Activated CD4-positive, alpha-beta T cell treated with anti-CD3 and anti-CD28 coated beads, Interleukin-10, Interleukin-2, amounts not matched to agents 100 ng/mL and 50 ng/mL, durations not matched to agents 16 hours and 8 hours (primary cell): ENCODE results near the gene MIA.
"Not testable (repeated sequence)": the region's sequence is repeated elsewhere in the genome, so short reads cannot be mapped to it uniquely, and the experiment has no call there.

Experiments
- DNase-seq: peaks from one replicate; pipeline ENCODE4 v3.0.0-alpha.2; 2020

The MIA gene

DNA sequence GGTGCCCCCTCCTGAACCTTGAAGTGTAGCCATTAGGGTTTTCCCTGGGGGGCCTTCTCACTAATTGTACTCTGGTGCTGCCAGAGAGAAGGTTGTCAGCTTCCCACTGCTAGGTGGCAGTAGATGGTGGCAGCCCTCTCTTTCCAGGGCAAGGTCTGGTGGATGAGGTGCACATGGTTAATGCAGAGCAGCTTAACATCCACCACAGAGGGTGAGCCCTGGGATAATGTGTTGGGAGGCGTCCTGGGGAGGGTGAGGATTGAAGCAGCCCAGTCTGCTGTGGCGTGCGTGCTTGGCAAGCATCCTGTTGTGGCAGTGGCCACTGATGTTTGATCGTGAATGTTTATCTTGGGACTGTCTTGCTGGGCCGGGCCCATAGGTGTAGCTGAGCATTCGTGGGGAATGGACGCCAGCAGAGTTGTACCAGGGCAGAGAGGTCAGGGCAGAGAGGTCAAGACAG is 29.5 kb downstream of the MIA start:
- no peak for DNase-seq

GRCh38 chr19:40805258-40805868 is 30.0 kb downstream of the MIA start:
- DNase-seq, result peak; percentile 43

- peak; percentile 90 for DNase-seq
Observed at GRCh38 chr19:40806423-40807146, 31.3 kb downstream of the MIA start.

DNA sequence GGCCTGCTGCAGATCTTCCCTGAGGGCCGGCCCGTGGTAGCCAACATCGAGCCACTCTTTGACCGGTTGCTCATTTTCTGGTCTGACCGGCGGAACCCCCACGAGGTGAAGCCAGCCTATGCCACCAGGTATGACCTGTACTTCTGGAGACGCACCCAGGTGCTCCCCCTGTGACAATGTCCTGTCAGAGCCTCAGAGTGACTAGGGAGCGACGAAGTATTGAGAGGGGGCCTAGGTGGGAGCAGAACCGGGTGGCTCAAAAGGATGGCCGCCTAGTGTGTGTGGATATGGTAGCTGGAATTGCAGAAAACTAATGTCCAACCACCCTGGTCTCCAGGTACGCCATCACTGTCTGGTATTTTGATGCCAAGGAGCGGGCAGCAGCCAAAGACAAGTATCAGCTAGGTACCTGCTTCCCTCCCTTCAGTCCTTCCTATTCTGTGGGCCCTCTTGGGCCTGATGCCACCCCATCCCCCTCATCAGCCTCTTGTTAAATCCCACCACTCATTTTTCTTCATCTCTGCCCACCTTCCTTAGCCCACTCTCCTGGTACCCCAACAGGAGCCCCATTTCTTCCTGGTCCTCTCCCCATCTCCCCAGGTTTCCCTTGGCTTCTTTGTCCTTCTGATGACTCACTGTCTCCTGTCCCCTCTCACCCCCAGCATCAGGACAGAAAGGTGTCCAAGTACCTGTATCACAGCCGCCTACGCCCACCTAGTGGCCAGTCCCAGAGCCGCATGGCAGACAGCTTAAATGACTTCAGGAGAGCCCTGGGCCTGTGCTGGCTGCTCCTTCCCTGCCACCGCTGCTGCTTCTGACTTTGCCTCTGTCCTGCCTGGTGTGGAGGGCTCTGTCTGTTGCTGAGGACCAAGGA is 32.1 kb downstream of the MIA start:
- no peak for DNase-seq

- no peak for DNase-seq
Observed at GRCh38 chr19:40808021-40808325, 32.7 kb downstream of the MIA start.

GRCh38 chr19:40808497-40808896 is 33.2 kb downstream of the MIA start:
- DNase-seq, result no peak

DNA sequence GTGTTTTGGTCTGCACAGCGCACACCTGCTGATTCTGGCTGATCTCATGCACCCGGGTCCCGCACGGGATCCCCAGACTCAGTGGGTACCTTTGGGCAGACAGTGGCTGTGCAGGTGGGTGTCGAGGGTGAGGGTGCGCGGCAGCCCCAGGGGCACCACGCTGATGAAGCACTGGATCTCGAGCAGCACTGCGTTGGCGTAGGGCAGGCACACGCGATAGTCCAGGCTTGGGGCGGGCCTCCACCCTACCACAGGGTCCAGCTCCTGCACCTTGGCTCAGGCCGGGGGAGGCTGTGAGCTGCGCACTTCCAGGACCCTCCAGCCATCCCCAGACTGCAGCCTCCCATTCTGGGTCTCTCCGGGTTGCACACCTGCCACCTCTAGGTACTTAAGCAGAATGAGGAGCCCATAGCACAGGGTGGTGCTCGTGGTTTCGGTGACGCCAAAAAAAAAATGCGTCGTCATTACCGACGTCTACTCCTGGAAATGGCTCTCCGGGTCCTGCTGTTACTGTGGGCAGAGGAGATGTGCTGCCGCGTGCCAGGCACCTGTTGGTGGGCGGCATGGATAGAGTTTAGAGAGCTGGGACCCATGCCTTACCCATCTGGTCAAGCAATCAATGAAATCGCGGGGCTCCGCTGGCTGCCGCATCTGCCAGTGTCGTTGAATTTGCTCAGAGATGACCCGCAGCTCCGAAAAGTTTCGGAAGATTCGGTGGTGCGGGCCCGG is 34.2 kb downstream of the MIA start:
- no peak for DNase-seq

- DNase-seq, result no peak
Observed at GRCh38 chr19:40810160-40810559, 34.8 kb downstream of the MIA start.

GRCh38 chr19:40810649-40811408 is 35.5 kb downstream of the MIA start:
- DNase-seq, result peak; percentile 65

DNA sequence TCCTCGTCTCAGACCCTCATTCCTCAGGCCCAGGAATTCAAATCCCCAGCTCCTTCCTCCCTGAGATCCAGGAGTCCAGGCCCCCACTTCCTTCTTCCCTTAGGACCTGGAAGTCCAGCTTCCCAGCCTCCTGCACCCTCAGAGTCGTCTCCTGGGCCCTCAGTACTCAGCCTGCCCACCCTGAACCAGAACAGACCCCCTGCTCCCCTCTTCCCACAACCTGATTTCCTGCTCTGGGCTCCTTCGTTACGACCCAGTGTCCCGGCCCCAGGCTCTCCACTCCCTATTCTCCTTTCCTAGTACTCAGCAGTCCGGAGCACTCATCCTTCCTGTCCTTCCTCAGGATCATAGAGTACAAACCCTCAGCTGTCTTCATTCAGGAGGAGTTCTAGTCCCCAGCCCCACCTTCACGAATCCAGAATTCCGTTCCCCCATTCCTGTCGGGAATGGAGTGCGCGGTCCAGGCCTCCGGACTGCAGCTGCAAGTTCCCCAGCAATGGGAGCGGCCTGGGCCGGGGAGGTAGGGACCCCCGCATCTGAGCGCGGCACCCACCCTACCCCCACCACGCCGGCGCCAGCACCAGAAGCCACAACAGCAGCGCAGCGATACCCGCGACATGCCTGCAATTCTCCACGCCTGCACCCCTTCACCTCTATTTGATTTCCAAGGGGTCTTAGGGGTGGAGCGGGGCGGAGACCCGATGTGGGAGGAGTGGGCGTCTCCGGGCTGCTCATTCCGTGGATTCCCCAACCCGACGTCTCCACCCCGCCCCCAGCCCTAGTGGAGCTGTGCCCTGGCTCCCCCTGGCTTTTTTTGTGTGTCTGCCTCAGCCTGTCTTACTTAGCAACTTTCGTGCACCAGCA is 36.4 kb downstream of the MIA start:
- DNase-seq, result no peak

DNA sequence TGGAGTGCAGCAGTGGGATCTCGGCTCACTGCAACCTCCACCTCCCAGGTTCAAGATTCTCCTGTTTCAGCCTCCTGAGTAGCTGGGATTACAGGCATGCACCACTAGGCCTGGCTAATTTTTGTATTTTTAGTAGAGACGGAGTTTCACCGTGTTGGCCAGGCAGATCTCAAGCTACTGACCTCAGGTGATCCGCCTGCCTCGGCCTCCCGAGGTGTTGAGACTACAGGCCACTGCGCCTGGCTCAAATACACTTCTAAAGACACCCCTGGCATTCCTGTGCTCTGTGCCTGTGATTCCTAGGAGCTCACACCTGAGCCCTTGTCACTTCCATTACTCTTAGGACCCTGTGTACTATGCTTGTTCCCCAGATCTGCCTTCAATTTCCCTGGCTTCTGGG is 37.2 kb downstream of the MIA start:
- not testable (repeated sequence) for DNase-seq

- DNase-seq, result no peak
Observed at GRCh38 chr19:40813182-40813581, 37.9 kb downstream of the MIA start.

- no peak for DNase-seq
Observed at GRCh38 chr19:40815223-40815622, 39.9 kb downstream of the MIA start.

- peak; percentile 71 for DNase-seq
Observed at GRCh38 chr19:40818480-40819399, 43.4 kb downstream of the MIA start.

GRCh38 chr19:40819479-40820234 is 44.3 kb downstream of the MIA start:
- DNase-seq, result peak; percentile 56

GRCh38 chr19:40822161-40822560 is 46.8 kb downstream of the MIA start:
- DNase-seq, result no peak

- not testable (repeated sequence) for DNase-seq
Observed at GRCh38 chr19:40822704-40823553, 47.6 kb downstream of the MIA start.

- not testable (repeated sequence) for DNase-seq
Observed at GRCh38 chr19:40824916-40825315, 49.6 kb downstream of the MIA start.
